BE2C (cell line): ENCODE data around the gene MCRS1.

Source experiments
- DNase-seq: peaks from one replicate; pipeline ENCODE4 v3.0.0-alpha.2; 2020
- H3K27me3 ChIP-seq: fragments of 250-450 bp; sonication (Bioruptor Pico); 2 replicates; pipeline ENCODE4 v1.5.1; 2020; ENCODE audit warnings: mild to moderate bottlenecking
- H3K36me3 ChIP-seq: fragments of 250-450 bp; sonication (Bioruptor Pico); 2 replicates; pipeline ENCODE4 v1.5.1; 2020; ENCODE audit warnings: mild to moderate bottlenecking
- H3K4me1 ChIP-seq: fragments of 250-450 bp; sonication (Bioruptor Pico); 2 replicates; pipeline ENCODE4 v1.5.1; 2020
- H3K4me3 ChIP-seq: 2 replicates; pipeline ENCODE4 v1.5.1; 2011; ENCODE audit warnings: low read depth, low read length
- H3K9me3 ChIP-seq: fragments of 250-450 bp; sonication (Bioruptor Pico); 2 replicates; pipeline ENCODE4 v1.5.1; 2020
- CTCF ChIP-seq: IDR thresholded peaks from 2 replicates; pipeline ENCODE4 v1.5.1; 2012; ENCODE audit warnings: mild to moderate bottlenecking, low read depth, low read length

The MCRS1 gene

GRCh38 chr12:49546481-49546880 is 21.5 kb downstream of the MCRS1 start:
- DNase-seq, result no peak
- Histone ChIP-seq H3K27me3 (no peaks in the 10 kb centered on the region), H3K36me3 (no peaks in the 10 kb centered on the region), H3K4me3 (no peak overlapping the region), H3K9me3 (no peaks in the 10 kb centered on the region), H3K4me1 (no peaks in the 10 kb centered on the region)
- no peak for TF ChIP-seq CTCF

GRCh38 chr12:49545815-49546214 is 22.1 kb downstream of the MCRS1 start:
- Histone ChIP-seq H3K27me3 (no peaks in the 10 kb centered on the region), H3K9me3 (no peaks in the 10 kb centered on the region), H3K4me3 (no peak overlapping the region), H3K36me3 (no peaks in the 10 kb centered on the region), H3K4me1 (no peaks in the 10 kb centered on the region)
- DNase-seq, result no peak
- TF ChIP-seq CTCF, result no peak

- DNase-seq, result no peak
- H3K4me3 ChIP-seq, result no peak overlapping the region
- no peaks in the 10 kb centered on the region for H3K9me3 ChIP-seq
- H3K27me3 ChIP-seq, result peaks cover 10% of the 10 kb centered on the region
- H3K36me3 ChIP-seq, result no peaks in the 10 kb centered on the region
- H3K4me1 ChIP-seq, result no peaks in the 10 kb centered on the region
- TF ChIP-seq CTCF, result no peak
Observed at GRCh38 chr12:49543914-49544815, 23.8 kb downstream of the MCRS1 start.

GRCh38 chr12:49543221-49543913 is 24.6 kb downstream of the MCRS1 start:
- Histone ChIP-seq H3K27me3 (peaks cover 16% of the 10 kb centered on the region), H3K4me3 (no peak overlapping the region), H3K36me3 (no peaks in the 10 kb centered on the region), H3K9me3 (no peaks in the 10 kb centered on the region), H3K4me1 (no peaks in the 10 kb centered on the region)
- no peak for TF ChIP-seq CTCF
- no peak for DNase-seq

- no peak for TF ChIP-seq CTCF
- no peak for DNase-seq
- Histone ChIP-seq H3K4me1 (no peaks in the 10 kb centered on the region; the same call in 1 of the 2 replicates), H3K36me3 (no peaks in the 10 kb centered on the region), H3K9me3 (no peaks in the 10 kb centered on the region), H3K4me3 (no peak overlapping the region), H3K27me3 (peaks cover 23% of the 10 kb centered on the region)
Observed at GRCh38 chr12:49542592-49543160, 25.3 kb downstream of the MCRS1 start.
